GM12875 (cell line): ENCODE data around the gene IL17F.

ENCODE experiments used
- H3K4me3 ChIP-seq: one replicate; pipeline ENCODE4 v1.5.1; 2011; ENCODE audit warnings: low read depth, low read length, control low read depth
- TF ChIP-seq, protein P1 (sequence below): IDR thresholded peaks from 2 replicates; pipeline ENCODE4 v1.5.1; 2011; ENCODE audit warnings: low read depth, mild to moderate bottlenecking, control low read depth, inconsistent platforms, low read length, moderate library complexity, borderline replicate concordance; ENCODE audit not compliant: insufficient read depth

The IL17F gene

GRCh38 chr6:52262620-52263344 lies 18.5 kb upstream of the IL17F start:
- H3K4me3 ChIP-seq, result no peak overlapping the region
- TF ChIP-seq, protein P1, sequence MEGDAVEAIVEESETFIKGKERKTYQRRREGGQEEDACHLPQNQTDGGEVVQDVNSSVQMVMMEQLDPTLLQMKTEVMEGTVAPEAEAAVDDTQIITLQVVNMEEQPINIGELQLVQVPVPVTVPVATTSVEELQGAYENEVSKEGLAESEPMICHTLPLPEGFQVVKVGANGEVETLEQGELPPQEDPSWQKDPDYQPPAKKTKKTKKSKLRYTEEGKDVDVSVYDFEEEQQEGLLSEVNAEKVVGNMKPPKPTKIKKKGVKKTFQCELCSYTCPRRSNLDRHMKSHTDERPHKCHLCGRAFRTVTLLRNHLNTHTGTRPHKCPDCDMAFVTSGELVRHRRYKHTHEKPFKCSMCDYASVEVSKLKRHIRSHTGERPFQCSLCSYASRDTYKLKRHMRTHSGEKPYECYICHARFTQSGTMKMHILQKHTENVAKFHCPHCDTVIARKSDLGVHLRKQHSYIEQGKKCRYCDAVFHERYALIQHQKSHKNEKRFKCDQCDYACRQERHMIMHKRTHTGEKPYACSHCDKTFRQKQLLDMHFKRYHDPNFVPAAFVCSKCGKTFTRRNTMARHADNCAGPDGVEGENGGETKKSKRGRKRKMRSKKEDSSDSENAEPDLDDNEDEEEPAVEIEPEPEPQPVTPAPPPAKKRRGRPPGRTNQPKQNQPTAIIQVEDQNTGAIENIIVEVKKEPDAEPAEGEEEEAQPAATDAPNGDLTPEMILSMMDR, result no peak

- H3K4me3 ChIP-seq, result no peak overlapping the region
- TF ChIP-seq, protein P1, result no peak
Measured at GRCh38 chr6:52261229-52261628, 16.9 kb upstream of the IL17F start.

GRCh38 chr6:52260634-52261033 lies 16.3 kb upstream of the IL17F start:
- TF ChIP-seq, protein P1, result no peak

GRCh38 chr6:52255434-52255833 lies 11.1 kb upstream of the IL17F start:
- TF ChIP-seq, protein P1, result no peak
- no peak overlapping the region for H3K4me3 ChIP-seq

More at GRCh38 chr6:52260634-52261033, 16.3 kb upstream of the IL17F start:
- no peak overlapping the region for H3K4me3 ChIP-seq

DNA sequence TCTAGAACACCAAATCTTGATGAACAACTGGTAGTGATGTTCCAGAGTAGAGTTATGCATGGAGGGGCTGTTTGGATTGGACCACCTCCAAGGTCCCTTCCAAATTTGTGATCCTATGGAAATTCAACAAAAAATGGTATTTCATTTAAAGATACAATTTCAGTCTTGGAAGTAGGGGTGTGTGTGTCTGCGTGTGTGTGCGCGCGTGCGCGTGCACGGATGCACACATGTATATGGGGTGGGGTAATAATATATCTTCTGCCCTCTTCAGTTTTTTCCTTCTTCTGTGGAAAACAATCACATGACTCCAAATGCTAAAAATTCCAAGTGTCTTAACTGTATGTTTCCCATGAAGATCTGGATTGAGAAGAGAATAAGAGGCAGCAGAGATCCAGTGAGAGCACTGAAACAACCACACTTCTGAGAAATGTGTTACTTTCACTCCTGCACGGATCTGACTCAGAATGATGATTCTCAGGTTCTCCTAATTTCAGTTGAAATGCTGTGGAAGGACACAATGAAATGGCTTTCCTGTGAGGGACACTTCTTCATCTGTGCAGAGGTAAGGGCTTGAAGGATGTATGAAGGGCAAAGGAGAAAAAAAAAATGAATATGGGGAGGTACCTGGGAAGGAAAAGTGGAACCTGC lies 10.6 kb upstream of the IL17F start:
- TF ChIP-seq, protein P1, result no peak
- no peak overlapping the region for H3K4me3 ChIP-seq

DNA sequence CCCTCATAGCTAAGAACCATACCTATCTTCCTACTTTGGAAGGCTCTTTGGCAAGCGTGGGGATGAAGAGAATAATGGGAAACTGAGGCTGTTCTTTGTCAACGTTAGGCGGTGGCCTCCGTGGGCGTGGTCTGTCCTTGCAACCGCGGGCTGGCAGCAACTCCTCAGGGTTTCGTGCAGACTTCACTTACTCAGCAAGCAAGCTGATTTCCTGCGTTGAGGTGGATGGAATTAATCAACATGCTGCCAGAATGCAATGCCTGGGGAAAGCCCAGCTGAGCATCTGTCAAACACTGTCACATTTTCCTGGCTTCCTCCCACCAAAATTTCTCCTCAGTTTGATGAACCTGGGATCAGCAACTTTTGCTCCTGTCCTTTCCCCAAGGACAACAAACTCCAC lies 9.2 kb upstream of the IL17F start:
- no peak overlapping the region for H3K4me3 ChIP-seq
- TF ChIP-seq, protein P1, result no peak

DNA sequence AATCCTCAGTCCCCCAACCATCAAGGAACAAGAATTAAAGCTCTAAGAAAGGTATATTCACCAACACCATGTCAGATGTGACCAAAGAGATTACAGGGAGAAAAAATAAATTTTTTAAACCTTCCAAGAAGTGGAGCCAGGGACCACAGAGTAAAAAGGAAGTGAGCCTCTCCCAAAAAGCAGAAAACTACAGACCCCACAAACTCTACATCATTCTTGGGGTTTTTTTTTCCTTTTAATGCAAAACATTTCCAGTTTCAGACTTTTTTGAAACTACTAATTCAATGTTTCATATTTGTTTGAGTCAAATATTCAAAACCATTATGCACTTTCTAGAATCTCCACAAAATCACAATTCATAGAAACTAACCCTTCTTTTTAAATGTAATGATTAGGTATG lies 6.8 kb upstream of the IL17F start:
- TF ChIP-seq, protein P1, result no peak

More for the DNA sequence above, 6.8 kb upstream of the IL17F start:
- H3K4me3 ChIP-seq, result no peak overlapping the region
